Adrenal gland (tissue), 5 donors: ENCODE measurements around the gene RIBC2.

Experiments used
- POLR2A ChIP-seq, 2 donors: fragments of 450-650 bp; IDR thresholded peaks; one replicate each; pipeline ENCODE4 v1.6.1; 2017; ENCODE audit warnings: antibody characterized with exemption in 2 of 2, mild to moderate bottlenecking in 2 of 2, moderate library complexity in 1 of 2
- TF ChIP-seq, protein P1 (sequence below), 6 experiments: fragments of 450-650 bp in 4 of 6; fragments of 200-600 bp in 2 of 6; sonication (generic) in 1 of 6; IDR thresholded peaks; 1 replicate in 5 of 6; 2 replicates in 1 of 6; pipeline versions ENCODE4 v1.5.1 to v1.8.0; 2016 to 2021; ENCODE audit warnings: antibody characterized with exemption in 6 of 6, mild to moderate bottlenecking in 2 of 6, moderate library complexity in 1 of 6
- donor health status: DM: no; HTN: no; CAD: no.

GRCh38 chr22:45420539-45420938 lies 7.0 kb downstream of the RIBC2 start:
- TF ChIP-seq, protein P1, sequence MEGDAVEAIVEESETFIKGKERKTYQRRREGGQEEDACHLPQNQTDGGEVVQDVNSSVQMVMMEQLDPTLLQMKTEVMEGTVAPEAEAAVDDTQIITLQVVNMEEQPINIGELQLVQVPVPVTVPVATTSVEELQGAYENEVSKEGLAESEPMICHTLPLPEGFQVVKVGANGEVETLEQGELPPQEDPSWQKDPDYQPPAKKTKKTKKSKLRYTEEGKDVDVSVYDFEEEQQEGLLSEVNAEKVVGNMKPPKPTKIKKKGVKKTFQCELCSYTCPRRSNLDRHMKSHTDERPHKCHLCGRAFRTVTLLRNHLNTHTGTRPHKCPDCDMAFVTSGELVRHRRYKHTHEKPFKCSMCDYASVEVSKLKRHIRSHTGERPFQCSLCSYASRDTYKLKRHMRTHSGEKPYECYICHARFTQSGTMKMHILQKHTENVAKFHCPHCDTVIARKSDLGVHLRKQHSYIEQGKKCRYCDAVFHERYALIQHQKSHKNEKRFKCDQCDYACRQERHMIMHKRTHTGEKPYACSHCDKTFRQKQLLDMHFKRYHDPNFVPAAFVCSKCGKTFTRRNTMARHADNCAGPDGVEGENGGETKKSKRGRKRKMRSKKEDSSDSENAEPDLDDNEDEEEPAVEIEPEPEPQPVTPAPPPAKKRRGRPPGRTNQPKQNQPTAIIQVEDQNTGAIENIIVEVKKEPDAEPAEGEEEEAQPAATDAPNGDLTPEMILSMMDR (IDR thresholded peaks at IDR 0.05): no peak
- no peak for TF ChIP-seq POLR2A (IDR thresholded peaks at IDR 0.05)
